HG02571 (cell line): Measurements from ENCODE around the gene PPP1R3D.
A peak's percentile ranks its signal among the peaks of the same experiment; 100 is the strongest.

Experiments used
- ATAC-seq: cut with Tn5 transposase; IDR thresholded peaks from one replicate; pipeline ENCODE4 v1.9.1; 2021; ENCODE audit warnings: mild to moderate bottlenecking, moderate library complexity; ENCODE audit not compliant: unreplicated experiment

Gene PPP1R3D

GRCh38 chr20:59948828-59949720 is 9.0 kb upstream of the PPP1R3D start:
- ATAC-seq, result no peak

GRCh38 chr20:59948212-59948611 is 8.1 kb upstream of the PPP1R3D start:
- ATAC-seq, result no peak

DNA sequence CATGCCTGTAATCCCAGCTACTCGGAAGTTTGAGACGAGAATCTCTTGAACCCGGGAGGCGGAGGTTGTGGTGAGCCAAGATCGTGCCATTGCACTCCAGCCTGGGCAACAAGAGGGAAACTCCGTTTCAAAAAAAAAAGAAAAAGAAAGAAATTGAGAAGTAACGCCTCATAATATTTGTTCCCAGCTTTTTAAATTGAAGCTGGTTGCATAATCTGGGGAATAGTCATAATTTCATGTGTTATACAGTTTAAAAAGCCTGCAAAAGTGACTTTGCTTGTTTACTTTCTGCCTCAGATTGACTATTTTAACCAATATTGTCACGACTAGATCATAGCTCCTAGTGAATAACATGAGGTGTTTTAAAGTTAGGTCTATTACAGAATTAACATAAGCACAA is 7.3 kb upstream of the PPP1R3D start:
- ATAC-seq, result no peak

DNA sequence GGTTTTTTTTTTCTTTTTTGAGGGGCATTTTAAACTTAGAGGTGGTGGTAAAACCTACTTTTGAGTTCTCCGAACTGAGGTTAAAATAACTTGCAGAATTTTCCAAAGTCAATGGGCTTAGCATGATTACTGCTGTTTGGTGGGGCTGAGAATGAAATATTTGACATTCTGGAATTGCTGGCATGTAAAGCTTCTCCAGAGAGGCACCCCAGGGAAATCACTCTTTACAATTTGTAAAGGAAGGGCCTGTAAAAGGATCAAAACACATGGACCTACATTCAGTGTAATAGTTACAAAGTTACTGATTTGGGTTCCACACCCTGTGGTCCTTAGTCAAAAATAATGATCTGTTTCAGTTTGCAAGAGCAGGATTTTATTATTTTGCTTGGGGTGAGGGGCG is 5.6 kb upstream of the PPP1R3D start:
- ATAC-seq, result no peak

DNA sequence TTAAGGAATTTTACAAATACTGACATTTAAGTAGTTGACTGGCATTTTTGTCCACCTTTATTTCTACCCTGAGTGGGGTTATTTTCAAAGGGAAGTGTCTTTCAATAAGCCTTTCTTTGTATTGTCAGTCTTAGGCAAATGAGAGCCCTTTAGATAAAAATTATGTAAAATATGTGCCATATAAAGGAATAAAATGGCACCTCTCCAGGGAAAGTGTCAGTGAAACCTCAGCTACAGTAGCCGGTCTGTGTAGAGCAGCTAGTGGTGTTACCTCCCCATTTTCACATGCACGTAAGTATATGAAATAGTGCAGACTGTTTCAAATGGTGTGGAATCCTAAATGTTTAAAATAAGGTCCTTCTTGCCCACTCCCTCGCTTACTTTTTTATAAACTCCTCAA is 5.1 kb upstream of the PPP1R3D start:
- ATAC-seq, result no peak

- ATAC-seq, result no peak
These were observed 4.6 kb upstream of the PPP1R3D start for GRCh38 chr20:59944726-59945125.

GRCh38 chr20:59942245-59942644 is 2.1 kb upstream of the PPP1R3D start:
- ATAC-seq, result no peak

GRCh38 chr20:59940956-59941294 is 820 bp upstream of the PPP1R3D start:
- ATAC-seq, result peak; percentile 0

GRCh38 chr20:59939879-59940128 is 301 bp downstream of the PPP1R3D start:
- ATAC-seq, result peak; percentile 29

DNA sequence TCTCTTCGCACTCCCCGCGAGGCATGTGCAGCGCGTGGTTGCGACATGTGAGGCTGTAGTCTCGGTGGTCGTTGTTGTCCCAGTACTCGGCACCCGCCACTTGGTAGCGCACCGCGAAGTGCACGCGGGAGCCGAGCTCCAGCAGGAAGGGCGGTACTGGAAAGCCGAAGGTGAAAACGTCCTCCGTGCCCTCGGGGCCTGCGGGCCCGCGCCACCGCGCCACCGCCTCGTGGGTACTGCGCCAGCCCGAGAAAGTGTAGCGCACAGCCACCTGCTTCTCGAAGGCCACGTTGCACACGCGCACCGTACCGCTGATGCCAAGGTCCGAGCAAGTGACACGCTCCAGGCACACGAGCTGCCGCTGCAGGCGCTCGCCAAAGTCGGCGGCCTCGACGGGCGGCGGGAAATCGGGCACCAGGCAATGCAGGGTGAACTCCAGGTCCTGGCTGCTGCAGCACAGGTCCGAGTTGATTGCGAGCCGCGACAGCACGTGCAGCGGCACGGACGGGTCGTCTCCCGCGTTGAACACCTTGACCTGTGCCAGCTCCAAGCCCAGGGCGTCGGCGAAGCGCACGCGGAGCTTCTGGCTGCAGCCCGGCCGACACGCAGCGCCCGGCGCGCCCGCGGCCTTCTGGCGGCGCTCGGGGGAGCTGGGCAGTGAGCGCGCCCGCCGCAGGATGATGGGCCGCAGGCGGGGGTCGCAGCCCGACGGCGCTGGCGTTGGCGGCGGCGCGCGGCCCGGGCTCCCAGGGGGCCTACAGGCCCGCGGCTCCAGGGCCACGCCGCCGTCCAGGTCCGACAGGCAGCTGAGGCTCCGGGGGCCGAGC is 840 bp downstream of the PPP1R3D start:
- ATAC-seq, result no peak

DNA sequence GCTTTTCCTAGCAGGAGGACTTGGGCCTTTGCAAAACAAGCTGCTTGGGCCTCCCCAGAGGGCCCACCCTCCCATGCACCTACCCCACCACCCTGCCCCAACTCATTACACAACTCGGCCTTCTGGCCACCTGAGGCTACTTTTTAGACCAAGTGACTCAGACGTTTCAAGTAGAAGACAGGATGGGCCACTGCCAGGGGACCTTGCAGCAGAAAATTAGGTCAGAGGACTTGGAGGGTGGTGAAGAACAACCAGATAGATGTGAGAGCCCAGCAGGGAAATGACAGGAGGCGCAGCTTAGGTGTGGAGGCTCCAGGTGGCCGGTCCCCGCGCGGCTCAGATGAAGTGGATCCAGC is 1.4 kb downstream of the PPP1R3D start:
- no peak for ATAC-seq

GRCh38 chr20:59938221-59938620 is 1.9 kb downstream of the PPP1R3D start:
- no peak for ATAC-seq

GRCh38 chr20:59937150-59937549 is 3.0 kb downstream of the PPP1R3D start:
- ATAC-seq, result no peak

DNA sequence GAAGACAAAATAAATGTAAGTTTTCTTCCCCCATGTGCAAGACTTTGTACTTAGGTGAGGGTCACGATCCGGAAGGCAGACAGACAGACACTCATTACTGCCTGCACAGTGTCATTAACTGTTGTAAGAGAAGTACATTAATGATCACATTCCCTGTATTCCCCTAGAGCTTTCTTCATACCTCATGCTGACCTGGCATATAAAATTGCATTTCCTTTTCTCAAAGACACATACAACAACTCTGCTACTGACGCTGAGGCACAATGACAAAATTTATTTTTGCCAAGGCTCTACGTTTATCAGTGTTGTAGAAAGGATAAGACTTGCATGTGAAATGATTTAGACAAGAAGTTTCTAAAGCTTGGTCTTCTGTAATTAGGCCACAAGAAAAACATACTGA is 3.7 kb downstream of the PPP1R3D start:
- no peak for ATAC-seq

DNA sequence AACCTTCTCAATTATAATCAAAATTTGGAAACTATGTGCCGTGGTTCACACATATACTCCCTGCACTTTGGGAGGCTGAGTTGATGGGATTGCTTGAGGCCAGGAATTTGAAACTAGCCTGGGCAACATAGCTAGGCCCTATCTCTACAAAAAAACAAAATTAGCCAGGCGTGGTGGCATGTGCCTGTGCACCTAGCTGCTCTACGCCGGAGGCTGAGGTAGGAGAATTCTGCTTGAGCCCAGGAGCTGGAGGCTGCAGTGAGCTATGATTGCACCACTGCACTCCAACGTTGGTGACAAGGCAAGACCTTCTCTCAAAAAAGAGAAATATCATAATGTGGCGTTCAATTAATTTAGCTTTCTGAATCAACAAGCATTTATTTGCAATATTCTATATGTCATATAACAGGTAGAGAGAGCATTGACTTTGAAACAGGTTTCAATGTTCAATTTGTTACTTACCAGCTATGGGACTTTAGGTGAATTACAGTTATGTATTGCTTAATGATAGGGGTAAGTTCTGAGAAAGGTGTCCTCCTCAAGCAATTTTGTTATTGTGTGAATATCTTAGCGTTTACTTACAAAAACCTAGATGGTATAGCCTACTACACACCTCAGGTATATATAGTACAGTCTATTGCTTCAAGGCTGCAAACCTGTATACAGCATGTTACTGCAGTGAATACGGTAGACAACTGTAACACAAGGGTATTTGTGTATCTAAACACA is 4.5 kb downstream of the PPP1R3D start:
- no peak for ATAC-seq

- peak; percentile 84 for ATAC-seq
These were observed 6.1 kb downstream of the PPP1R3D start for GRCh38 chr20:59933849-59934585.

DNA sequence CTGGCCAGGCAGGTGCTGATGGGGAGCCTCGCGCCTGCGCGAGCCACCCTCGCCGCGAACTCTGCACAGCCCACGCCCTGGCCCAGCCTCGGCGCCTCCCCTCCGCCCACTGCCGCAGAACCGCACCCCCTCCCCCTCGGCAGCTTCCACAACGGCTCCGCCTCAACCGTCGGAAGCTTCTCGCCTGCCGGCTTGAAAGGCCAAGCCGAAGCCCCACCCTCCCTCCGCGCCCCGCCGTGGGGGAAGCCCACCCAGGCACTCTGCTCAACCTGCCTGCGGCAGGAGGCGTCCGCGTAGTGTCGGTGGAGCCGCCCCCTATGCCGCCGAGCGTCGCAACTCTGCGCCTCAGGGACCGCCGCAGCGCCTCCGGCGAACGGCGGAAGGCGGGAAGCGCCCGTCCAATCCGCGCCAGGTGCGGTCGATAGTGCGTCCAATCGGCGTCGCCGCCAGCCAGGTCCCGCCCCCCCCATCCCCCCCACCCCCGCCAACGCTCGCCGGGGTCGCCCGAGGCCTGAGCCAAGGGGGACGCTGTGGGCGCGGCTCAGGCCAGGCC is 6.7 kb downstream of the PPP1R3D start, which contains the start of gene SYCP2:
TSS of gene SYCP2 (minus strand) at position 342 of the 553 bp plus-strand sequence. CDS start 11,224 bp downstream, outside the sequence.
- ATAC-seq, result peak; percentile 11

GRCh38 chr20:59932616-59933295 is 7.3 kb downstream of the PPP1R3D start:
- no peak for ATAC-seq

DNA sequence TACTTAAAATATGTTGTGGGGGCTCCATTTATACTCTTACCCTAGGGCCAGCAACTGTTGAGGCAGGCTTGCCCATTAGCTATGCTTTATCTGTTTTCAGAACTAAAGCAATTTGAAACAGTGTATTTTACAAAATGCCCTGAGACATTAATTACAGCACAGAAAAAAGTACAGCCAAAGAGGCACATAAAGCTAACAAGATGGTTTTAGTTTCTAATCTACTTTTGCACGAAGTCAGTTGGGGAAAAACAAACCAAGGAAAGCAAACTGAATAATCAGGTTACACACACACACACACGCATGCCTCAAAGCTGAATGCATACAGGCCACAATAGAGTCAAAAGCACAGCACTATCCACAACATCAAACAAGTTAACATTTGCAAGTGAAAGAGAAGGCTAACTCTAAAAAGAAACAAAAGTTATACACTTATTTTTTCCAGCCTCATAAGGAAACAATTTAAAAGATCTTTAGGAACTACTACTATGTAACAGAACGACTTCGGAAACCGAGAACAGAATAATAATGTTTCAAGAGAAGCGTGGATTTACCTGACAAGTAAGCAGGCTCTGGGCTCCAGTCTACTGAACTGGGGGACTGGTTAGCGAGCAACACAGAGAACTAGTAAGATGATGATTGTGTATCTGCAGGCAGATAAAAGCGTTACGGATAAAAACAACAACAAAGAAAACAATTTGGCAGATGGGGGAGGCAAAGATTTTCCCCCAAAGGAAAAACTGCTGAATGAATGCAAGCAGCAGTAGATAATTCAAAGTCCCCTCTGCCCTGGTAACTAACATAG is 8.4 kb downstream of the PPP1R3D start:
- no peak for ATAC-seq
